CD4-positive, alpha-beta T cell treated with Interleukin-15 for 4 hours (primary cell): Measurements from ENCODE around the gene DUSP9.
"Not testable (repeated sequence)": the region's sequence is repeated elsewhere in the genome, so short reads cannot be mapped to it uniquely, and the experiment has no call there.

Experiments used
- DNase-seq: peaks from one replicate; pipeline ENCODE4 v3.0.0-alpha.2; 2020; ENCODE audit warnings: low spot score

Gene DUSP9

DNA sequence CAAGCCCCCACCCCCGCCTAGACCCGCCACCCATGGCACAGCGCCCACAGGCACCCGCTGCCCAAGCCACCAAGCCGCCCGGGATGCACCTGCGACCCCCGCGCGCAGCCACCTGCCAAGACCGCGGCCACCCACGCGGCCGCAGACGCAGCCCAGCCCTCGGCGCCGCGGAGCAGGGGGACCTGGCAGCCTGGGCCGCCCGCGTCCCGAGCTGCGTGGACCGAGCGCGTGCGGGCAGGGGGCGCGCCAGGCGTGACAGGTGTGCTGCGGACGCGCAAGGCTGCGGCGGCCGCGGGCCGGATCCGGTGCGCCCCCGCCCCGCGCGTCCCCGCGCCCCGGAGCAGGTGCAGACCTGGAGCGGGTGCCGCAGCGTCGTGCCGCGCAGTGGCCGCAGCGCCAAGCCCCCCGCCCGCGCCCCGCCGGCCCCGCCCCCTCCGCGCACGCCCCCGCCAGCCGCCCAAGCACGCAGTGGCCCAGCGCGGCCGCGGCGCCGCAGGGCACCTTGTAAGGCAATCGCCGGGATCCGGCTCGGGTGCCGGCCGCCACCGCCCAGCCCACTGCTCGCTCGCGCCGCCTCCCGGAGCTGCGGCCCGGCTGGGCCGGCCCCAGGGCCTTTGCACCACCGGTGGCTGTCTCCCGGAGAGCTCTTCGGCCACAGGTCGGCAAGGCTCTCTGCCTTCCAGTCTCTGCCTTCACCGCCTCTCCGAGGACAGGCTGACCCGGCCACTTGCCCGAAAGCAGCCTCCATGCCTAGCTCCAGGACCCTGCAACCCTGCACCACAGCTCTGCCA lies 26.6 kb downstream of the DUSP9 start, which contains the start of gene PNCK:
Gene PNCK (minus strand): TSS at position 386 of the 791 bp plus-strand sequence. CDS start 737 bp downstream, outside the sequence.
- no peak for DNase-seq

DNA sequence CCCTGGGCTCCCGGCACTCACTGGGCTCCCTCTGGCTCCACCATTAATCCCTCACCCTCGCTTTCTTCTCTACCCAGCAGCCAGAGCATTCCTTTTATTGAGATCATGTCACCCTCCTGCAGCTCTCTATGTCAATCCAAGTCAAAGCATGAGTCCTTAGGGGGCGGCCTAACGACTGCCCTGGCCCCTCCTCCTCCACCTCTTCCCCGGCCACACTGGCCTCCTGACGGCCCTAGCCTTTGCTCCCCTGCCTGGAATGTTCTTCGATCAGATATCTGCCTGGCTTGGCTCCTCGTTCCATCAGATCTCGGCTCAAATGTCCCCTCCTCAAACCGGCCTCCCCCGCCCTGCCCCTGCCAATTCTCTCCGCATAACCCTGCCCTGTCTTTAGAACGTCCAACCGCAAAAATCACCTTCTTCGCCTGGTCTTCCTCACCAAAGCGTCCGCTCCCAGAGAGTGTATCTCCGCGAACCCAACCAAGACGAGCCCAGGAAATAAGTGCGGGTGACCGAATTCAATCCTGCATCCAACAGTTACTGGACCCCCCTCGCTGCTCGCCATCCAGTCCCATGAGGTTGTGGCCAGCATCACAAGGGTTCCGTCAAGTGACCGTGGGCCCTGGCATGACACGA lies 27.3 kb downstream of the DUSP9 start:
- DNase-seq, result no peak

DNA sequence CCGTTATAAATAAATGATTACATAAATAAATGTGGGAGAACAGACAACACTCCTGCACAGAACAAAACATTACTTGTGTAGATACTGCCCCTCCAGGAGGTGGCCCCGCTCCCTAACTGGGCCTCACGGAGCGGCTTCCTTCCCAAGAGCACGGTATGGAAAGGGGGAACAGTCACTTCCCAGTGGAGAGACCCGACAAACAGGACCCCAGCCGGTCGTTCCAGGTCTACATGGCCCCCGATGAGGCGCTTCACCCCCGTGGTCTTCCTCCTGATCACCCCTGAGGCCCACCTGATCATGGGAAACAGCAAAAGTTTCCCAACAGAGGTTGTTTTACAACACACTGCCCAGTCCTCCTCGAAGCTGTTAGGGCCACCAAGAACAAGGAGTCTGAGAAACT lies 34.2 kb downstream of the DUSP9 start:
- no peak for DNase-seq

DNA sequence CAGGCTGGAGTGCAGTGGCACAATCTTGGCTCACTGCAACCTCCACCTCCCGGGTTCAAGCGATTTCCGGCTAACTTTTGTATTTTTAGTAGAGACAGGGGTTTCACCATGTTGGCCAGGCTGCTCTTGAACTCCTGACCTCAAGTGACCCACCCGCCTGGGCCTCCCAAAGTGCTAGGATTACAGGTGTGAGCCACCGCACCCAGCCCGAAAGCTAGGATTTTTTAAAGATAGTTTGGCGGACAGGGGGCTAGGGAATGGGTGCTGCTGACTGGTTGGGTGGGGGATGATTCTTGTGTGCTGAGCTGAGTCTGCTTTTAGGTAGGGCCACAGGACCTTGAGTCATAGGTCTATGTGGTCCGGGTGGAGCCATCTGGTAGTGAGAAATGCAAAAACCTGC lies 36.5 kb downstream of the DUSP9 start:
- not testable (repeated sequence) for DNase-seq

DNA sequence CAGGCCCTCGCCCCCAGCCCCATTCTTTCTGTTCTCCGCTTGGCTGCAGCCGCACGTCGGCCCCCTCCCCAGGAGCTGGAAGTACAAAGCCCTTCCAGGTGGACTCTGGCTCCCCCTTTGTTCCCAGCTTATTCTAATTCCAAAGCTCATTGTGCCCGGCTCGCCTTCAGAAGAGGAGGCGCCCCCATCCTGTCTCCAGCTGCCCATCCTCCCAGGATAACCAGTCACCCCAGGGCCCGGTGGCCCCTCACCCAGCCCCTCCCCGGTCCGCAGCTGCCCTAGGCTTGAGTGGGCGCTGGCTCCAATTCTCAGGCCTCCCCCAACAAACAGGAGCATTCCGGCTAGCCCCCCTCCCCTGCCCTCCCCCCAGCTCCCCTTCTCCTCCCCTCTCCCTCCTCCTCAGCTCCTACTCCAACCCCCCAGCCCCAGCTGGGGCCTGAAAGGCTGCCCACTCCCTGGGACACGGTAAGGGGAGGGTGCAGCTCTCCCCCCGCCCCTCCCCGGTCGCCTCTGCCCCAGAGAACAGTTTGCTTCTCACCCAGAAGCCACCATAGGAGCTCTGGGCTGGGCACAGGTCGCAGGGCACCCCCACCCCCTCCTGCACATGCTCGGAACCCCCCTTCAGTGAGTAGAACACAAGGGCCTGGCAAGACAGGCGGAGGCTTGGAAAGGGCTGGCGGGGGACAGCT lies 37.6 kb downstream of the DUSP9 start:
- no peak for DNase-seq

DNA sequence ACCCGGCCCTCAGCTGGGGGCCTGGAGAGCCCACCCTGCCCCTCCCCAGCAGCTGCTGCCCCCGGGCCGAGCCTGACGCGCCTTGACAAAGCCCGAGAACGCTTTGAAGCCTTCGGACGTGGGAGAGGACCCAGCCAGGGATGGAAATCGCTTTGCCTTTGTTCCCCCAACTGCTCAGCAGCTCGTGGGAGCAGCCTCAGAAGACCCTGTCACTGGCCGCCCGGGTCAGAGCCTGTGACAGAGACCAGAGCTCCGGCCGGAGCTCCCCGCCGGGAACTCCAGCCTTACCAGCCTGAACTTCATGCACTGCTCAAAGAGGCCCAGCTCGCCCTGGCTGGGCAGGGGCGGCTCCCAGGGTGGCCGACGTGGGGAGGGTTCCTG lies 38.1 kb downstream of the DUSP9 start:
- DNase-seq, result no peak

- DNase-seq, result no peak
Observed at GRCh38 chrX:153685751-153686696, 39.0 kb downstream of the DUSP9 start.

DNA sequence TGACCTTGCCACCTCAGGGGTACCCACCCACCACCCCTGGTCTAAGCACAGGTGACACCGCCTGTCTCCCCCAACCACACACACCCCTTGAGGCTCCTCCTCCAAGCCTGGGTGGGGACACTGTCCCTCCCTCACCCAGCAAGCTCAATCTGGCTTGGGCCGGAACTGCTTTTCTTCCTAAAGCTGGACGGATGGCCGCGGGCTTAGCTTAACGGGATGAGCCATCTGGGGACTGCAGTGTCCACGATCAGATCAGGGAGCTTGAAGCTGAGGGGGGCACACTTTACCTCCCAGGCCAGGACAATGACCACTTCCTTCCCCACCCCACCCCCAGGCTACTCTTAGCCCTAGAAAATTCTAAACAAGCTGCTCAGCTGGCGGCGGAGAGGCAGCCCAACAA lies 39.7 kb downstream of the DUSP9 start:
- DNase-seq, result no peak

DNA sequence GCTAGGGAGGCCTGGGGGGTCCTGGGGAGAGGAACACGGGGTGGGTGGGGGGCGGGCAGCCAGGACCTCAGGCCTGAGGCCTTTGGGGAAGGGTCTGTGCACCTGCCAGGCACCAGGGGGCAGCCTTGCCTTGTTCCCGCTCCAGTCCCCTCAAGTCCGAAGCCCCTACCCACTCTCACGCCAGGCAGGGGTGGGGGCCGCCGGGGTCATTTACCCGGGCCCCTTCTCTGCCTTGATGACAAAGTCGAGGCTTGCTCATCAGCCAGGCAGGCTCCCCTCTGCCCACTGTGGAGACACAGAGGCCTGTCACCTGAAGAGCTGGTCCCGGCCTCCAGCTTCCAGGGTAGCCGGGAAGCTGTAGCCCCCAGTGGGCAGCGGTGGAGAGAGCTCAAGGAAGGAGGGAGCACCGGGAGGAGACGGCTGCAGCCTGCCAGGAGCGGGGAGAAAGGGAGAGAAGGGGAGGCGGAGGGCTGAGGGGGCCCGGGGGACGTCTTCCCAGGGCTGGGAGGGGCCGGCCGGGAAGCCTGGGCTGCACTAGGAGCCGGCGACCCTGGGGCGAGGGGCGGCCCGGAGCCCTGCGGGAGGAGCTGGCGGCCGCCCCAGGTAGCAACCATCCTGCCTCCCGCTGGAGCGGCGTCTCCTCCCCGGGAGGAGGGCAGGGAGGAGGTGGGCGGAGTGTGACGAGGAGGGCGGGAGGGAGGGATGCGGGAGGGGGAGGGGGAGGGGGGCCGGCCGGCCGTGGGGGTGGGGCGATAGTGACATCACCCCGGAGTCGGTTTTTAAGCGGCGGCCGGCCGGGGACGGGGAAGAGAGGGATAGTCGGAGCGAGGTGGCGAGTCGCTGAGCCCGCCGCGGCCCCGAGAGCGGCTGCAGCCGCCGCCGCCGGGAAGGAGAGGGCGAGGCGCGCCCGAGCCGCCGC lies 40.4 kb downstream of the DUSP9 start, which contains the start of gene SLC6A8:
Gene SLC6A8 (plus strand): TSS at position 806 of the 919 bp plus-strand sequence. CDS start 649 bp downstream, outside the sequence.
- DNase-seq, result peak; percentile 31

DNA sequence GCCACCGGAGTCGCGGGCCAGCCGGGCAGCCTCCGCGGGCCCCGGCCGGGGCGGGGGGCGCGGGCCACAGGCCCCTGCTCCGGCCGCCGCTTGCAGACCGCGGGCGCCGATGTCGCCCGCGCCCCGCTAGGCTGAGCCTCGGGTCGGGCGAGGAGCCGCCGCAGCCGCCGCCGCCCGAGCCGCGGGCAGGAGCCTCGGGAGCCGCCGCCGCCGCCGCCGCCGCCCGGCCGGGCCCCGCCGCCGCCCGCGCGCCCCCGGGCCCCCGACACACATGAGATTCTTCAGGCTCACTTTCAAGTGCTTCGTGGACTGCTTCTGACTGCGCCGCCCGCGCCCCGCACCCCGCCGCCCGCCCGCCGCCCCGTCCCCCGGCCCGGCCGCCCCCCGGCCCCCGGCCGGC lies 41.1 kb downstream of the DUSP9 start:
- no peak for DNase-seq

GRCh38 chrX:153688506-153688905 lies 41.5 kb downstream of the DUSP9 start:
- no peak for DNase-seq

DNA sequence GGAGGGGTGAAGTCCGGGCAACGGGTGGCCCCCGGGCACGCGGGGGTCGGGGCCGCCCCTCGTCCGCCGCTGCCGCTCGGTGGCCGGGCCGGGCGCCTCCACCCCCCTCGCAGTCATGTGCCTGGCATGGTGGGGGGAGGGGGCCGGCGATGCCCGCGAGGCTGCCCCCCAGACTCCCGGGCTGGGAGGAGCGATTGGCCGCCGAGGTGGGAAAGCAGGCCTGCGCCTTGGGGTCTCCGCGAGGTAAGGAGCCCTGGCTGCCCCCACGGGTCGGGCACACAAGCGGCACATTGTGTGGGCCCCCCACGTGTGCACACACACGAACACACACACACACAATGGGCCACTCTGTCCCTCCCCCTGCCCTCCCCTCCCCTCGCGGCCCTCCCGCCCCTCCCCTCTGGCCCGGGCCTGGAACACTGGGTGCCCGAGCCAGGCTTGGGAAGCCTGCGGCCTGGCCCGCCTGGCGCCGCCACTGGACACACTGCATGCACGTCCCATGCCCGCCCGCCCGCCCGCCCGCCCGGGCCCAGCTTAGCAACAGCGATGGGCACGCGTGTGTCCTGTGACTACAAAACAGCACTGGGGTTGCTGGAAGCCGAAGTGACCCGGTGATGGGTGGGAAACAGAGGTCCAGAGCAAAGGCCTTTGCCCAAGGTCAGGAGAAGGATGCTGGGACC lies 42.0 kb downstream of the DUSP9 start:
- DNase-seq, result no peak

DNA sequence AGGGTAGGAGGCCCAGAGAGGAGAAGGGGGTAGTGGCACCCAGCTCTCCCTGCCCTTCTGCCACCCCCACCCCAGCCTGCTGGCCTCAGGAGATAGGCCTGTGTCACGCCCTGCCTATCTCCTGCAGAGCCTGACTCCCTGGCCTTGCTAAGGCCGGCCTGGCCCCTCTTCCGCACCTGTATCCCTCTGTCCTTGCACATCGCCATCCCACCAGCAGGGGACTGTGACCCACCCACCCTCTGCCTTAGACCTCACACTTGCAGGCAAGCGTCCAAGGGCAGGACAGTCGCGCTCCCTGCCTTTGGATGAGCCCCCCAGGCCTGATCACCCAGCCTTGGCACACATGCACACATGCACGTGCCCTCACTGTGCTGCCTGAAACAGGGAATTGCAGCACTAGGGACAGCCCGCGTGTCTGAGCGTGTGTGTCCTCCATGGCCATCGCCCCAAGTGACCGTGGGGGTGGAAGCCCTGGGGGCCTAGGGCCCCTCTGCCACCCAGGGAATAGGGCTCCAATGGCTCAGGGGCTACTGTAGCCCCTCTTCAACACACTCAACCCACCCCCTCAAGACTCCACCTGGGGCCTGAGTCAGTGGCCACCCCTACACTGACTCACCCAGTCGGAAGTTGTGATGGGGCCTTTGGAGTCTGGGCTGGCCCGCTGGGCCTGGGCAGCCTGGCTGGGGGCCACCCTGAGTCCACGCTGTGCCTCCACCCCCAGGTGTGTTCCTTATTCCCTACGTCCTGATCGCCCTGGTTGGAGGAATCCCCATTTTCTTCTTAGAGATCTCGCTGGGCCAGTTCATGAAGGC lies 42.9 kb downstream of the DUSP9 start:
- no peak for DNase-seq

- no peak for DNase-seq
Observed at GRCh38 chrX:153690466-153690865, 43.5 kb downstream of the DUSP9 start.

DNA sequence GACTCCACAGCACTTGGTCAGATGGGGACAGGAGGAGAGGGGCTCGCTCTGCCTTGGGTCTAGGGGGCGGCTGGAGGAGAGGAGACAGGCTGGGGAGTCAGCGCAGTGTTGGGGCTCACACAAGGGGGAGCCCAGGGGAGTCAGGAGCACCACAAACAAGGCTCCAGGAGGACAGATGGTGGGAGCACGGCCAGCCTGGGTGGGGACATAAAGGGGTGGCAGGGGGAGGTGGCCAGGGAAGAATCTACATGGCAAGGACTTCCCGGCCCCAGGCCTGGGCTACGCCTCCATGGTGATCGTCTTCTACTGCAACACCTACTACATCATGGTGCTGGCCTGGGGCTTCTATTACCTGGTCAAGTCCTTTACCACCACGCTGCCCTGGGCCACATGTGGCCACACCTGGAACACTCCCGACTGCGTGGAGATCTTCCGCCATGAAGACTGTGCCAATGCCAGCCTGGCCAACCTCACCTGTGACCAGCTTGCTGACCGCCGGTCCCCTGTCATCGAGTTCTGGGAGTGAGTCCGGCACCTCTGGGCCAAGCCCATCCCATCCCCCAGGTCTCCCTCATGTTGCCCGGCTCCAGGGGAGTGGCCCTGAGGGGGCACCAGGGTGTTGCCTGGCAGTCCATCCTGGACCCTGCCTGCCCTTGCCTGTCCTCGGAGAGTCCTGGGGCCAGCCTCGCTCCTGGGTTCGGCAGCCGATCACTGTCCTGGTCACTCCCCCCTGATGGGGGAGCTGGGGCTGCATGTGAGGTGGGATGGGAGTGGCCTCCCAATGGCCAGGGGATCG lies 44.2 kb downstream of the DUSP9 start:
- not testable (repeated sequence) for DNase-seq

GRCh38 chrX:153692003-153692402 lies 45.0 kb downstream of the DUSP9 start:
- DNase-seq, result no peak

GRCh38 chrX:153692611-153693156 lies 45.7 kb downstream of the DUSP9 start:
- no peak for DNase-seq
